ENCODE data around the gene IGFBP4.

IGFBP4 gene

DNA sequence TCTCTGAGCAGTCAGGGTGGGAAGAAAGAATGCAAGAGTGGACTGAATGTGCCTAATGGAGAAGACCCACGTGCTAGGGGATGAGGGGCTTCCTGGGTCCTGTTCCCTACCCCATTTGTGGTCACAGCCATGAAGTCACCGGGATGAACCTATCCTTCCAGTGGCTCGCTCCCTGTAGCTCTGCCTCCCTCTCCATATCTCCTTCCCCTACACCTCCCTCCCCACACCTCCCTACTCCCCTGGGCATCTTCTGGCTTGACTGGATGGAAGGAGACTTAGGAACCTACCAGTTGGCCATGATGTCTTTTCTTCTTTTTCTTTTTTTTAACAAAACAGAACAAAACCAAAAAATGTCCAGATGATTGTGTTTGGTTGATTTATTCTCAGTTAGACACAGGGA lies 14.1 kb downstream of the IGFBP4 start:
- no peak for DNase-seq

DNA sequence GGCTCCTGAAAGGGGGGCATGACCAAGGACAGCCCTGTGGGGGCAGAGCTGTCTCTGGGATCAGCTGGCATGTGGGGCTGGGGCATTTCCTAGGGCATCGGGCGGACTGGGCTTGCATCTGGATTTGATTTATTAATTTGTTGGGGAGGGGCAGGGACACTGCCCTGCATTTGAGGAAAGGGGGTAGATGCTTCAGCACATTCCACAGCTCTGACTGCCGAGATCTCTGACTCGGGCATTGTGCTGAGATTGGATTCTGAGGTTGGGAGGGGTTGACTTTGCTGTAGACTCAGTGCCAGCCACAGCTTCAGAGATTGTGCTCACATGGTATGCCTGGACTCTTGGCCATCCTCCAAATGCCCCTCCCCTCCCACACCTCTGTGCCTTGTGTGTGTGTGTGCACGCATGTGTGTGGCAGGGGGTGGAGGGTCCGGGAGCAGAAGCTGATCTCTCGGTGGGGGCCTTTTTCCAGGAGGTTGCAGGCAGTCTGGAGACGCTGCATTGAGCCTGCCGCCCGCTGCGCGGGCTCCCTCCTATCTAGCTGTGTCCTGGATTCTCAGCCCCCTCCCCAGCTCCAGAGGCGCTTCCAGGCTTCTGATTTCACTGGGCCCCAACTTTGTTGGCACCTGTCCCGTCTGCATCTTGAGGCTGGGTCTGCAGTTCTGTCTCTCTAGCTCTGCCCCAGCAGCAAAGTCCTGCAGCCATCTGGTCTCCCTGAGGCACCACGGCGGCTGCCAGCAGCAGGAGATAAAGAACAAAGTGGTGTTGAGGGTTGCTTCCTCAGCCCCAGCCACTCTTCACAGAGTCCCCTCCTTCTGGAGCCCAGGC lies 14.9 kb downstream of the IGFBP4 start:
- DNase-seq: no peak

DNA sequence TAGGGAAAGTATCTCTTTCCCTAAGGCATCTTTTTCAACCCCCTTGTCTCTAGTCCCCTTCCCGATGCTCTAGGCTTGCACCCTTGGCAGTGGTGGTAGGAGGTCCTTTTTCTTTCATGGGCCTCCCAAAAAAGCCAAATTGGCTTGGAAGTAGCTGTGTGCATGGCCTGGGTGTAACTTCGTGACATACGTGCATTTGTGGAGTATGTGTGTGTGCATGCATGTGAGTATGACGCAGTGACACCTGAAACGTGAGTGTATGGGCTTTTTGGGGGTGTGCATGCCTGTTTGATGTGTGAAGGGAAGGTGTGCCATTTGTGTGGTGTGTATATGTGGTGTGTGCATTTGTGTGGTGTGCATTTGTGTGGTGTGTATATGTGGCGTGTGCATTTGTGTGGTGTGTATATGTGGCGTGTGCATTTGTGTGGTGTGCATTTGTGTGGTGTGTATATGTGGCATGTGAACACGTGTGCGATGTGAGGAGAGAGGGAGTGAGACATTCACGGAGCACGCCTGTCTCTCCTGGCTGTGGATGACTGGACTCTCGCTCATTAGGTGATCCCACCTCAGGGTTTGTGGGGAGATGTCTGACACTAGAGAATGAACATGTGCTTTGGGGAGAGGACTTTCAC lies 15.7 kb downstream of the IGFBP4 start:
- DNase-seq: no peak

GRCh38 chr17:40459636-40460603 lies 16.7 kb downstream of the IGFBP4 start:
- DNase-seq: no peak

DNA sequence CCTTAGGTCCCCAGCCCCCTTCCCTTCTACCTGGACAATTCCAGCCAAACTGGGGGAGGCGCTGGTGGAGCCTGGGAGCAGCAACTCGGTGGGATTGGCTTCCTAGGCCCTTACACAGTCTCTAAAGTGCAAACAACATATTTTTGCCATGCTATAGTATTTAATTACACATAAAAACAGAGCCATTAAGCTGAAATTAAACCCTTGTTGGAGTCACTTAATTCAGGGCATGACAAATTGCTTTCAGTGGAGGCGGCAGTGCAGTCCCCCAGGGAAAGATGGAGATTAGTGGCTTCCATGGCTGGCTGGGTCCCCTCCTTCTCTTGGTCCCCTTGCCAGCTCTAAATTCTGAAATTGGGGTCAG lies 17.3 kb downstream of the IGFBP4 start:
- DNase-seq: no peak

- DNase-seq: no peak
Observed at GRCh38 chr17:40460968-40461731, 17.9 kb downstream of the IGFBP4 start.

DNA sequence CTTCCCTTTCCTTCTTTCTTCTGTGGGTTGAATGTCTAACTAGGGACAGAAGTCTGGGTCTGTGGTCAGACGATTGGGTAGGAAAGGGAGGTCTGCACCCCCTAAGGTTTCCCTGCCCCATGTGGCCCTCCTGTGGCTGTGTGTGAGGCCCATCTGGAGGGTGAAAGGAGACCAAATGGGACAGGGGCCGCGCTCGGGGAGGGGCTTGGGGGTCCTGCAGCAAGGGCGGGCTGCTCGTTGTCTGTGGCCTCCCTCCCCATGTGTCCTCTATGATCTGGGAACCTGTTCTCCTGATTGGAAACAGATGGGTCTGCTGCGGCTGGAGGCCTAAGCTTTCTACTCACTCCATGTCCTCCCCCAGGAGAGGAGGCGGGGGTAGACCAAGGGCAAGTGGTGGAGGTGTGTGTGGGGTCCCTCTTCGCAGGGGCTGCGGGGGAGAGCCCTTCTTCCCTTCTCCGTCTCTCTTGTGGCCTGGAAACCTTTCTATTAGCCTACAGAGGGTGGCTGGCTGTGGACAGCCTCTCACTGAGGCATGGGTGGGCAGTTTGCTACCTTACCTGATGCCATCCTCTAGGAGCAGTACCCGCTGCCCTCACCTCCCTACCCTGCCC lies 18.6 kb downstream of the IGFBP4 start:
- DNase-seq: no peak

DNA sequence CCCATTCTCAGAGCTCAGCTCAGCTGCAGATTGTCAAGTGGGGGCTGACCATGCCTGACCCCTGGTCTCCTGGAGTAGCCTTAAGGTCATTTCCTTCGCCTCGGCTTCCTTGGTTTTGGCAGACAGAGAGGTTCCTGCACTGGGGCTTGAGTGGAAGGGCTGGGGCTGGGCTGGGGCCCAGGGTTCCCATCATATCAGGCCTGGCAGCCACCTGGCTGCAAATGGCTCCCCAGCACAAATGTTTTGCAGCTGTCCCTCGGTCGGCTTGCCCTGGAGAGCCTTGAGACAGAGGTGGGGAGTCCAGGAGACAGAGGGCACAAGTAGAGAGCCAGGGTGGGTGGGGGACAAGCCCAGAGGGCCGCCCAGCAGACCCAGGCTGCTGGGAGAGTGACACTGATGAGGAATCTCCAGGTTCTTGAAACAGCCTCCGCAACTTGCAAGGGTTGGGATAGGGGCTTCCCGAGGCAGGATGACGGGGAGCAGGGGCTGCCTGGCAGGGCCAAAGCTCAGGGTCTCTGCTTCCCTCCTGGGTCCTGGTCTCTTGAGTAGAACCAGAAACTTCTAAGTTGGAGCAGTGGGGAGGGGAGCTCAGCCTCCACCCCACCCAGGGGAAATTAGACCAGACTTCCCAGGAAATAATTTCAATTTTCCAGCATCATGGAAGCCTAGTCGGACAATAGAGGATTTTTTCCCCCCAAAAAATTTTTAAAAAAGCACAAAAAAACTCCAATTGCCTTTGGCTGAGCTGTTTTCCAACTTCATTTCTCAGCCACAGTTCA lies 19.3 kb downstream of the IGFBP4 start:
- no peak for DNase-seq

- no peak for DNase-seq
Observed at GRCh38 chr17:40463122-40463550, 19.9 kb downstream of the IGFBP4 start.

- no peak for DNase-seq
Observed at GRCh38 chr17:40464392-40464855, 21.2 kb downstream of the IGFBP4 start.

DNA sequence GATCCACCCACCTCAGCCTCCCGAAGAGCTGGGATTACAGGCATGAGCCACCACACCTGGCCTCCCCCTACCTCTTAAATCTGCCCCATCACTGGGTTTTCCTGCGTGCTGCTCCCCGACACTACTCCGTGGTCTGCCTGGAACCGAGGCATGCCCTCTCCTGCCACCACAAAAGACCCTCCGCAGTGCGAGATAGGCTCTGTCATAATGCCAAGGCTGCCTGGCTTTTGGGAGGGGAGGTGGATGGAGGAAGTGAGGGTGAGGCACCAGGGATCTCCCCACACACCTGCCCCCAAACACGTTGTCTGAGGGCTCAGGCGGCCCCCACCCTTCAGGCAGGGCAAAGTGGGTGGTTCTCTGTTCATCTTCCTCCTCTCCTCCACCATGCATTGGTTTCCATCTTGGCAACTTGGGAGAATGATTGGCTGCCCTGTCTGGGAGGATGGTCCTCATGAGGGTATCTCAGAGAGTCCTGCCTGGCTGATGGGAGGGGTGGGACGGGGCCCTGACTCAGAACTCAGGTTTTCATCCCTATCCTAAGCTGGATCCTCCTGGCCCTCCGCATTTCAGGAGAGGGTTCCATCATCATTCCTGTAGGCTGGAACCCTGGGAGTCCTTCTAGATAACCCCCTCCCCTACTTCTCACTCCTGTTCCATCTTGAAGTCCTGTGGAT lies 23.2 kb downstream of the IGFBP4 start:
- no peak for DNase-seq

GRCh38 chr17:40467281-40467867 lies 24.1 kb downstream of the IGFBP4 start:
- no peak for DNase-seq

GRCh38 chr17:40468560-40468959 lies 25.3 kb downstream of the IGFBP4 start:
- no peak for DNase-seq

DNA sequence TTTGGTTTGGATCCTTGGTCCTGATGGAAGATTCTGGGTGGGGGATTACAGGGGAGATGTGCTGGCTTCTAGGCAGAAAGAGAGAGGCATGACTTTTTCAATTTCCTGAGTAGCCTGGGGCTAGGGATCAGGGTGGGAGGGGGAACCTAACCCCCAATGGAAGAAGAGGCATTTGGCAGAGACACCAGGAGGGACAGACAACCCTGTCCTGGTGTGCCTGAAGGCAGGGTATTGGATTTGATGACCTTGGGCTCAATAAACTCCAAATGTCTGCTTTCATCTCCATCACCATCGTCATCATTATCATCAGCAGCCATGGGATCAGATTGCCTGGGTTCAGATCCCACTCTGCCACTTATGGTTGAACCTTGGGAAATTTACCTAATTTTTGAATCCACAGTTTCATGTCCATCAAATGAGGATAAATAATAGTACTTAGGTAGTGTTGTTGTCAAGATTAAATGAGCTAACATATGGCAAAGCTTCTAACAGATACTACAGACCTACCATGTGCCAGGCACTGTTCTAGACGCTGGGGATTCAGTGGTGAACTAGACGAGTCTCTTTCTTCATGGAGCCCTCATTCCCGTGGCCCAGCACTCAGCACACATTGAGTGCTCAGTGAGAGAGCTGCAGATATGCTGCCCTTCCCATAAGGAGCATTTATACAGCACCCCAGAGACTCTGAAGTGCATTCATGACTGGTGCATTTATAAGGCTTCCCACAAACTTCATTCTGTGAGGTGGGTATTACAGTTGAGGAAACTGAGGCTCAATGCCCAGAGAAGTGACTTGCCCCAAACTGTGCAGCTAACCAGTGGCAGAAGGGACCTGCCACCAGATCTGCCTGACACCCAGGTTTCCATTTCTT lies 26.8 kb downstream of the IGFBP4 start:
- DNase-seq: no peak

DNA sequence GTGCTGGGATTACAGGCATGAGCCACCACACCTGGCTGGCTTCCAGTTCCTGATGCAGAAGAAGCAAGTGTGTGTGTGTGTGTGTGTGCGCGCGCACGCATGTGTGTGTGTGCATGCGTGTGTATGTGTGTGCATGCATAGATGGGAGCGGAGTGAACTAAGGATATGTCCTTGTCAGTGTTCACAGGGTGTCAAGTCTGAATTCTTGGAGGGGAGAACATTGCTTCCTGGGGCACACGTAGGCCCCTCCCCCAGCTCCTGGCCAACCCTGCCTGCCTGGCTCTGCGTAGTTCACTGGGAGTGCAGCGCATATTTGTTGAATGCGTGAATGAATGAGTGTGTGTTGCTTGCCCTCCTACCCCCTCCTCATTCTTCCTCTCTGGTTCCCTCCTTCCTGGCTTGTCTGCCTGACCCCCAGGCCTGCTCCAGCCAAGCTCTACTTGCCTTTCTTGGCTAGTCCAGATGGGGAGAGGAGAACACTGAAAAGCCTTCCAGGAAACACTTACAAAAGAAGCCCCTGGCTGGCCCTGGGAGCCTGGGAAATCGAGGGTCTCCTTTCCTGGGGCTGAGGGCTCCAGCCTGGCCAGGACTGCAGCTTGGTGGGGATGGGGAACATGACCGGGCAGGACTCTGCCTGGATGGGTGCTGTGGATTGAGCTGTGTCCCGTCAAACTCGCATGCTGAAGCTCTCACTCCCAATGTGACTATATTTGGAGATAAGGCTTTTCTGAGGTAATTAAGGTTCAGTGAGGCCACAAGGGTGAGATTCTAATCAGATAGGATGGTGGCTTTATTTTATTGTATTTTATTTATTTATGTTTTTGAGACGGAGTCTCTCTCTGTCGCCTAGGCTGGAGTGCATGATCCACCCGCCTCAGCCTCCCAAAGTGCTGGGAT lies 27.9 kb downstream of the IGFBP4 start:
- DNase-seq: no peak

GRCh38 chr17:40471846-40472732 lies 28.8 kb downstream of the IGFBP4 start:
- DNase-seq: no peak
